HAP-1 (cell line): ENCODE data around the gene CMTM4.
"Not testable (repeated sequence)": the region's sequence is repeated elsewhere in the genome, so short reads cannot be mapped to it uniquely, and the experiment has no call there.

Experiments used
- DNase-seq, 2 experiments: peaks; one replicate each; pipeline ENCODE4 v3.0.0-alpha.2; 2016 to 2020; ENCODE audit warnings: low spot score in 2 of 2
- H3K27me3 ChIP-seq: fragments of 250-450 bp; sonication (Bioruptor Pico); 2 replicates; pipeline ENCODE4 v1.5.1; 2020; ENCODE audit warnings: low read depth, mild to moderate bottlenecking, moderate library complexity
- H3K36me3 ChIP-seq: fragments of 250-450 bp; sonication (Bioruptor Pico); replicated peaks from 2 replicates; pipeline ENCODE4 v1.5.1; 2020; ENCODE audit warnings: mild to moderate bottlenecking
- H3K4me1 ChIP-seq: fragments of 250-450 bp; sonication (Bioruptor Pico); 2 replicates; pipeline ENCODE4 v1.5.1; 2020; ENCODE audit warnings: mild to moderate bottlenecking
- H3K4me3 ChIP-seq: fragments of 250-450 bp; sonication (Bioruptor Pico); 2 replicates; pipeline ENCODE4 v1.5.1; 2020; ENCODE audit warnings: mild to moderate bottlenecking, moderate library complexity
- H3K9me3 ChIP-seq: fragments of 250-450 bp; sonication (Bioruptor Pico); 2 replicates; pipeline ENCODE4 v1.5.1; 2020; ENCODE audit warnings: mild to moderate bottlenecking, moderate library complexity
- in situ Hi-C: fragments of 300-500 bp; cut with MboI; formaldehyde crosslinking; loops from 3 replicates; pipeline ENCODE4 v1.14.3; 2020; ENCODE audit warnings: low sequenced_read_pairs, inconsistent platforms, mixed read lengths

The CMTM4 gene

GRCh38 chr16:66617728-66618127, 78.8 kb downstream of the CMTM4 start:
- Histone ChIP-seq H3K4me1 (no peaks in the 10 kb centered on the region), H3K27me3 (no peaks in the 10 kb centered on the region), H3K36me3 (peaks cover 81% of the 10 kb centered on the region), H3K4me3 (no peak overlapping the region), H3K9me3 (no peaks in the 10 kb centered on the region)
- DNase-seq = no peak
- in situ Hi-C loops = no loop called here

GRCh38 chr16:66617010-66617434, 79.5 kb downstream of the CMTM4 start:
- no peak for DNase-seq
- Histone ChIP-seq H3K4me1 (no peaks in the 10 kb centered on the region), H3K27me3 (no peaks in the 10 kb centered on the region), H3K9me3 (no peaks in the 10 kb centered on the region), H3K36me3 (peaks cover 83% of the 10 kb centered on the region), H3K4me3 (no peak overlapping the region)
- in situ Hi-C loops = no loop called here

GRCh38 chr16:66616592-66616991, 80.0 kb downstream of the CMTM4 start:
- DNase-seq = no peak
- in situ Hi-C loops = no loop called here
- Histone ChIP-seq H3K9me3 (no peaks in the 10 kb centered on the region), H3K4me3 (no peak overlapping the region), H3K27me3 (no peaks in the 10 kb centered on the region), H3K4me1 (no peaks in the 10 kb centered on the region), H3K36me3 (peaks cover 83% of the 10 kb centered on the region)

- no peak for DNase-seq
- in situ Hi-C loops = no loop called here
- Histone ChIP-seq H3K4me1 (no peaks in the 10 kb centered on the region), H3K9me3 (no peaks in the 10 kb centered on the region), H3K27me3 (no peaks in the 10 kb centered on the region), H3K4me3 (no peak overlapping the region), H3K36me3 (peaks cover 83% of the 10 kb centered on the region)
Measured at GRCh38 chr16:66616169-66616568, 80.4 kb downstream of the CMTM4 start.

GRCh38 chr16:66614161-66614802, 82.3 kb downstream of the CMTM4 start:
- in situ Hi-C loops = no loop called here

GRCh38 chr16:66612422-66612821, 84.1 kb downstream of the CMTM4 start:
- no peak overlapping the region for H3K4me3 ChIP-seq
- DNase-seq = no peak
- no peaks in the 10 kb centered on the region for H3K27me3 ChIP-seq
- H3K4me1 ChIP-seq = peaks cover 4% of the 10 kb centered on the region
- H3K9me3 ChIP-seq = no peaks in the 10 kb centered on the region
- peaks cover 85% of the 10 kb centered on the region for H3K36me3 ChIP-seq
- in situ Hi-C loops = no loop called here

More at GRCh38 chr16:66614161-66614802, 82.3 kb downstream of the CMTM4 start:
- no peak for DNase-seq
- H3K9me3 ChIP-seq = no peaks in the 10 kb centered on the region
- H3K36me3 ChIP-seq = peaks cover 85% of the 10 kb centered on the region
- H3K4me1 ChIP-seq = no peaks in the 10 kb centered on the region
- H3K4me3 ChIP-seq = no peak overlapping the region
- no peaks in the 10 kb centered on the region for H3K27me3 ChIP-seq

GRCh38 chr16:66611911-66612310, 84.6 kb downstream of the CMTM4 start:
- H3K36me3 ChIP-seq = peaks cover 86% of the 10 kb centered on the region
- DNase-seq, H3K4me1 ChIP-seq, H3K9me3 ChIP-seq, in situ Hi-C loops, H3K27me3 ChIP-seq, H3K4me3 ChIP-seq: not testable (repeated sequence)

- Histone ChIP-seq H3K27me3 (no peaks in the 10 kb centered on the region), H3K36me3 (peaks cover 77% of the 10 kb centered on the region), H3K4me1 (peaks cover 12% of the 10 kb centered on the region), H3K9me3 (no peaks in the 10 kb centered on the region), H3K4me3 (no peak overlapping the region)
- in situ Hi-C loops = no loop called here
- no peak for DNase-seq
Measured at GRCh38 chr16:66610111-66610820, 86.3 kb downstream of the CMTM4 start.

- no peak overlapping the region for H3K4me3 ChIP-seq
- DNase-seq = no peak
- H3K27me3 ChIP-seq = no peaks in the 10 kb centered on the region
- no peaks in the 10 kb centered on the region for H3K9me3 ChIP-seq
- H3K36me3 ChIP-seq = peaks cover 66% of the 10 kb centered on the region
- in situ Hi-C loops = no loop called here
- H3K4me1 ChIP-seq = peaks cover 12% of the 10 kb centered on the region
Measured at GRCh38 chr16:66609139-66609510, 87.4 kb downstream of the CMTM4 start.

GRCh38 chr16:66608241-66609138, 88.1 kb downstream of the CMTM4 start:
- peaks cover 61% of the 10 kb centered on the region for H3K36me3 ChIP-seq
- H3K9me3 ChIP-seq = no peaks in the 10 kb centered on the region
- in situ Hi-C loops = no loop called here
- no peaks in the 10 kb centered on the region for H3K27me3 ChIP-seq
- H3K4me3 ChIP-seq = no peak overlapping the region
- H3K4me1 ChIP-seq = peaks cover 16% of the 10 kb centered on the region
- DNase-seq = peak; percentile 83 to 94

- DNase-seq = no peak
- Histone ChIP-seq H3K9me3 (no peaks in the 10 kb centered on the region), H3K36me3 (peaks cover 38% of the 10 kb centered on the region), H3K4me1 (peaks cover 17% of the 10 kb centered on the region), H3K27me3 (no peaks in the 10 kb centered on the region), H3K4me3 (peak overlapping the region; percentile 83)
- in situ Hi-C loops = no loop called here
Measured at GRCh38 chr16:66605979-66606751, 90.4 kb downstream of the CMTM4 start.

- Histone ChIP-seq H3K27me3 (no peaks in the 10 kb centered on the region), H3K36me3 (peaks cover 30% of the 10 kb centered on the region), H3K4me1 (peaks cover 17% of the 10 kb centered on the region), H3K4me3 (peak overlapping the region; percentile 83), H3K9me3 (no peaks in the 10 kb centered on the region)
- in situ Hi-C loops = no loop called here
- peak; percentile 25 to 63 for DNase-seq
Measured at GRCh38 chr16:66605177-66605978, 91.2 kb downstream of the CMTM4 start.
